WTC11 (cell line): Measurements from ENCODE around the gene NPEPPS. TPM values are rescaled to one million over a fixed set of nuclear protein-coding genes. Genes with fewer than 3 reads are reported as not detected.

Experiments
- ATAC-seq: fragments of 200-7000 bp; cut with Tn5 transposase; 2 replicates; pipeline ENCODE4 v1.10.0; 2021; ENCODE audit warnings: mild to moderate bottlenecking, moderate library complexity
- CTCF ChIA-PET: fragments of 300-600 bp; sonication (Branson Sonifier 250); formaldehyde crosslinking; loops from one replicate; lab custom pipeline; 2021; ENCODE audit warnings: antibody characterized with exemption; lab: Charles Lee
- POLR2A ChIA-PET: fragments of 350-600 bp; sonication (Branson Sonifier 250); formaldehyde crosslinking; loops from one replicate; lab custom pipeline; 2021; ENCODE audit warnings: antibody characterized with exemption; lab: Charles Lee
- DNase-seq: peaks from one replicate; pipeline ENCODE4 v3.0.0; 2021; ENCODE audit warnings: low spot score
- H3K27ac Mint-ChIP-seq: 2 replicates; pipeline ENCODE4 v1.8.0; 2021; ENCODE audit warnings: mixed read lengths
- H3K27me3 Mint-ChIP-seq: 2 replicates; pipeline ENCODE4 v1.8.0; 2021; ENCODE audit warnings: low read depth, mild to moderate bottlenecking, moderate library complexity, mixed read lengths
- H3K36me3 Mint-ChIP-seq: 2 replicates; pipeline ENCODE4 v1.8.0; 2021; ENCODE audit warnings: mixed read lengths
- H3K4me1 Mint-ChIP-seq: 2 replicates; pipeline ENCODE4 v1.8.0; 2022; ENCODE audit warnings: mixed read lengths
- H3K4me3 Mint-ChIP-seq: 2 replicates; pipeline ENCODE4 v1.8.0; 2021; ENCODE audit warnings: mild to moderate bottlenecking, moderate library complexity, mixed read lengths
- H3K9me3 Mint-ChIP-seq: 2 replicates; pipeline ENCODE4 v1.8.0; 2021; ENCODE audit warnings: mixed read lengths
- ELF4 ChIP-seq: sonication (generic); formaldehyde crosslinking; IDR thresholded peaks from 2 replicates; pipeline ENCODE4 v1.8.1; 2022; ENCODE audit warnings: low read depth, mild to moderate bottlenecking, moderate library complexity, missing genetic modification reagents
- GABPB1 ChIP-seq: sonication (generic); formaldehyde crosslinking; IDR thresholded peaks from 2 replicates; pipeline ENCODE4 v1.8.1; 2023; ENCODE audit warnings: mild to moderate bottlenecking, missing genetic modification reagents
- GRHL2 ChIP-seq: fragments of 250-450 bp; sonication (Bioruptor Pico); IDR thresholded peaks from 2 replicates; pipeline ENCODE4 v1.8.0; 2022; ENCODE audit warnings: mild to moderate bottlenecking, moderate library complexity; ENCODE audit not compliant: insufficient replicate concordance, severe bottlenecking
- JAZF1 ChIP-seq: fragments of 250-450 bp; sonication (Bioruptor Pico); IDR thresholded peaks from 2 replicates; pipeline ENCODE4 v1.9.0; 2021; ENCODE audit warnings: moderate library complexity, mild to moderate bottlenecking, inconsistent platforms
- JUN ChIP-seq: sonication (generic); formaldehyde crosslinking; IDR thresholded peaks from 2 replicates; pipeline ENCODE4 v1.8.0; 2023; ENCODE audit warnings: mild to moderate bottlenecking, missing genetic modification reagents
- MXD4 ChIP-seq: fragments of 250-450 bp; sonication (Bioruptor Pico); IDR thresholded peaks from 2 replicates; pipeline ENCODE4 v1.8.0; 2021; ENCODE audit warnings: mild to moderate bottlenecking, moderate library complexity, borderline replicate concordance
- MYBL2 ChIP-seq: sonication (generic); formaldehyde crosslinking; IDR thresholded peaks from 2 replicates; pipeline ENCODE4 v1.8.1; 2023; ENCODE audit warnings: mild to moderate bottlenecking, moderate library complexity, missing genetic modification reagents
- NFATC4 ChIP-seq: fragments of 250-450 bp; sonication (Bioruptor Pico); IDR thresholded peaks from 2 replicates; pipeline ENCODE4 v1.9.0; 2021; ENCODE audit warnings: mild to moderate bottlenecking
- PRRX2 ChIP-seq: fragments of 250-450 bp; sonication (Bioruptor Pico); IDR thresholded peaks from 2 replicates; pipeline ENCODE4 v1.8.0; 2021; ENCODE audit warnings: mild to moderate bottlenecking
- SMAD3 ChIP-seq: sonication (generic); formaldehyde crosslinking; IDR thresholded peaks from 2 replicates; pipeline ENCODE4 v1.8.0; 2022; ENCODE audit warnings: missing genetic modification reagents, mild to moderate bottlenecking, borderline replicate concordance
- SMAD4 ChIP-seq: sonication (generic); formaldehyde crosslinking; IDR thresholded peaks from 2 replicates; pipeline ENCODE4 v1.8.0; 2022; ENCODE audit warnings: mild to moderate bottlenecking, missing genetic modification reagents
- SOX15 ChIP-seq: fragments of 250-450 bp; sonication (Bioruptor Pico); IDR thresholded peaks from 2 replicates; pipeline ENCODE4 v1.9.0; 2021; ENCODE audit warnings: mild to moderate bottlenecking
- SP1 ChIP-seq: sonication (generic); formaldehyde crosslinking; conservative IDR thresholded peaks from 2 replicates; pipeline ENCODE4 v1.8.1; 2022; ENCODE audit warnings: missing genetic modification reagents
- TCF7 ChIP-seq: sonication (generic); formaldehyde crosslinking; IDR thresholded peaks from 2 replicates; pipeline ENCODE4 v1.8.0; 2022; ENCODE audit warnings: mild to moderate bottlenecking, low read depth, missing genetic modification reagents, moderate library complexity
- ZNF423 ChIP-seq: fragments of 250-450 bp; sonication (Bioruptor Pico); IDR thresholded peaks from 2 replicates; pipeline ENCODE4 v2.1.2; 2022; ENCODE audit warnings: mild to moderate bottlenecking, moderate library complexity
- total RNA-seq: library from RNA; stranded (reverse); gene quantifications from 3 replicates; pipeline ENCODE4 v1.2.3, GENCODE V29; 2021
- TF ChIP-seq, protein P1 (sequence below): sonication (generic); formaldehyde crosslinking; conservative IDR thresholded peaks from 2 replicates; pipeline ENCODE4 v1.8.1; 2022; ENCODE audit warnings: mild to moderate bottlenecking, missing genetic modification reagents
- TF ChIP-seq, protein P2 (sequence below): fragments of 250-450 bp; sonication (Bioruptor Pico); IDR thresholded peaks from 2 replicates; pipeline ENCODE4 v1.9.0; 2021; ENCODE audit warnings: mild to moderate bottlenecking
- TF ChIP-seq, protein P3 (sequence below): sonication (generic); formaldehyde crosslinking; IDR thresholded peaks from 2 replicates; pipeline ENCODE4 v1.8.0; 2022; ENCODE audit warnings: mild to moderate bottlenecking, missing genetic modification reagents
- TF ChIP-seq, protein P4 (sequence below): fragments of 250-450 bp; sonication (Bioruptor Pico); IDR thresholded peaks from 2 replicates; pipeline ENCODE4 v1.9.0; 2021; ENCODE audit warnings: moderate library complexity, mild to moderate bottlenecking, inconsistent platforms, borderline replicate concordance
- TF ChIP-seq, protein P5 (sequence below): sonication (generic); formaldehyde crosslinking; IDR thresholded peaks from 2 replicates; pipeline ENCODE4 v1.8.1; 2023; ENCODE audit warnings: mild to moderate bottlenecking, missing genetic modification reagents
- TF ChIP-seq, protein P6 (sequence below): fragments of 250-450 bp; sonication (Bioruptor Pico); IDR thresholded peaks from 2 replicates; pipeline ENCODE4 v1.8.0; 2021; ENCODE audit warnings: mild to moderate bottlenecking
- TF ChIP-seq, protein P7 (sequence below): fragments of 200-600 bp; IDR thresholded peaks from 2 replicates; pipeline ENCODE4 v1.8.0; 2022; ENCODE audit warnings: antibody characterized with exemption
- TF ChIP-seq, protein P8 (sequence below): sonication (generic); formaldehyde crosslinking; IDR thresholded peaks from 2 replicates; pipeline ENCODE4 v1.8.1; 2023; ENCODE audit warnings: mild to moderate bottlenecking, missing genetic modification reagents, moderate library complexity
- TF ChIP-seq, protein P9 (sequence below): sonication (generic); formaldehyde crosslinking; IDR thresholded peaks from 2 replicates; pipeline ENCODE4 v1.8.0; 2022; ENCODE audit warnings: mild to moderate bottlenecking, missing genetic modification reagents
- TF ChIP-seq, protein P10 (sequence below): sonication (generic); formaldehyde crosslinking; IDR thresholded peaks from 2 replicates; pipeline ENCODE4 v1.8.0; 2022; ENCODE audit warnings: mild to moderate bottlenecking, missing genetic modification reagents

NPEPPS gene
- total RNA-seq, 1 experiment from 2014 or later = 127 TPM

DNA sequence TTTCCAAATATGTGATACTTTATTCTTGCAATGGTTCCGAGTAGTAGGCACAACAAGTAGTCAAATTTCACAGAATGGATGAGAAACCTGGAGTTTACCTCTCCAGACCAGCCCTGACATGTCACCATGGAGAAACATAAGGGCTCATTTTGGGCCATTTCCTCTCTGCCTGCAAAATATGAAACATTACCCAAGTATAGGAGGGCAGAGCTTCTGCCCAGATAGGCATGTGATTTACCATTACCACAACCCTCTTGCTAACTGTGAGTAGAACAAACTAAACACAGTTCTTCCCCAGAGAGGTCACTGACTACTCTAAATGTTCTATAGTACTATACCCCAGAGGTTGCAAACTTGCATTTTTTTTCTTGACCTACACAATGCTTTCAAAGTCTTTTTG lies 103.1 kb downstream of the NPEPPS start:
- Mint-ChIP-seq H3K9me3 (no peaks in the 10 kb centered on the region), H3K4me3 (no peak overlapping the region), H3K4me1 (no peaks in the 10 kb centered on the region), H3K36me3 (peaks cover 4% of the 10 kb centered on the region), H3K27ac (no peak overlapping the region), H3K27me3 (no peaks in the 10 kb centered on the region)
- CTCF ChIA-PET = interaction anchor here (0.6 to 1.9 kb wide), 2 partner anchors 16 to 118 kb away, joined by 4 to 6 read pairs; no protein-coding TSS in a partner anchor
- ATAC-seq (no peak), DNase-seq (no peak)
- TF ChIP-seq, protein P1, sequence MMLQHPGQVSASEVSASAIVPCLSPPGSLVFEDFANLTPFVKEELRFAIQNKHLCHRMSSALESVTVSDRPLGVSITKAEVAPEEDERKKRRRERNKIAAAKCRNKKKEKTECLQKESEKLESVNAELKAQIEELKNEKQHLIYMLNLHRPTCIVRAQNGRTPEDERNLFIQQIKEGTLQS = no peak
- no peak for TF ChIP-seq GABPB1
- TF ChIP-seq JAZF1 (CRISPR knock-in tag) = no peak
- TF ChIP-seq, protein P2, sequence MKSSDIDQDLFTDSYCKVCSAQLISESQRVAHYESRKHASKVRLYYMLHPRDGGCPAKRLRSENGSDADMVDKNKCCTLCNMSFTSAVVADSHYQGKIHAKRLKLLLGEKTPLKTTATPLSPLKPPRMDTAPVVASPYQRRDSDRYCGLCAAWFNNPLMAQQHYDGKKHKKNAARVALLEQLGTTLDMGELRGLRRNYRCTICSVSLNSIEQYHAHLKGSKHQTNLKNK = no peak
- TF ChIP-seq MXD4 (CRISPR knock-in tag) = no peak
- TF ChIP-seq, protein P3, sequence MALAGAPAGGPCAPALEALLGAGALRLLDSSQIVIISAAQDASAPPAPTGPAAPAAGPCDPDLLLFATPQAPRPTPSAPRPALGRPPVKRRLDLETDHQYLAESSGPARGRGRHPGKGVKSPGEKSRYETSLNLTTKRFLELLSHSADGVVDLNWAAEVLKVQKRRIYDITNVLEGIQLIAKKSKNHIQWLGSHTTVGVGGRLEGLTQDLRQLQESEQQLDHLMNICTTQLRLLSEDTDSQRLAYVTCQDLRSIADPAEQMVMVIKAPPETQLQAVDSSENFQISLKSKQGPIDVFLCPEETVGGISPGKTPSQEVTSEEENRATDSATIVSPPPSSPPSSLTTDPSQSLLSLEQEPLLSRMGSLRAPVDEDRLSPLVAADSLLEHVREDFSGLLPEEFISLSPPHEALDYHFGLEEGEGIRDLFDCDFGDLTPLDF (CRISPR knock-in tag) = no peak
- no peak for TF ChIP-seq NFATC4
- TF ChIP-seq, protein P4, sequence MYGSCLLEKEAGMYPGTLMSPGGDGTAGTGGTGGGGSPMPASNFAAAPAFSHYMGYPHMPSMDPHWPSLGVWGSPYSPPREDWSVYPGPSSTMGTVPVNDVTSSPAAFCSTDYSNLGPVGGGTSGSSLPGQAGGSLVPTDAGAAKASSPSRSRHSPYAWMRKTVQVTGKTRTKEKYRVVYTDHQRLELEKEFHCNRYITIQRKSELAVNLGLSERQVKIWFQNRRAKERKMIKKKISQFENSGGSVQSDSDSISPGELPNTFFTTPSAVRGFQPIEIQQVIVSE (CRISPR knock-in tag) = no peak
- no peak for TF ChIP-seq SP1
- TF ChIP-seq SMAD3 (CRISPR knock-in tag) = no peak
- TF ChIP-seq, protein P5, sequence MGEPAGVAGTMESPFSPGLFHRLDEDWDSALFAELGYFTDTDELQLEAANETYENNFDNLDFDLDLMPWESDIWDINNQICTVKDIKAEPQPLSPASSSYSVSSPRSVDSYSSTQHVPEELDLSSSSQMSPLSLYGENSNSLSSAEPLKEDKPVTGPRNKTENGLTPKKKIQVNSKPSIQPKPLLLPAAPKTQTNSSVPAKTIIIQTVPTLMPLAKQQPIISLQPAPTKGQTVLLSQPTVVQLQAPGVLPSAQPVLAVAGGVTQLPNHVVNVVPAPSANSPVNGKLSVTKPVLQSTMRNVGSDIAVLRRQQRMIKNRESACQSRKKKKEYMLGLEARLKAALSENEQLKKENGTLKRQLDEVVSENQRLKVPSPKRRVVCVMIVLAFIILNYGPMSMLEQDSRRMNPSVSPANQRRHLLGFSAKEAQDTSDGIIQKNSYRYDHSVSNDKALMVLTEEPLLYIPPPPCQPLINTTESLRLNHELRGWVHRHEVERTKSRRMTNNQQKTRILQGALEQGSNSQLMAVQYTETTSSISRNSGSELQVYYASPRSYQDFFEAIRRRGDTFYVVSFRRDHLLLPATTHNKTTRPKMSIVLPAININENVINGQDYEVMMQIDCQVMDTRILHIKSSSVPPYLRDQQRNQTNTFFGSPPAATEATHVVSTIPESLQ (CRISPR knock-in tag) = no peak
- TF ChIP-seq, protein P6, sequence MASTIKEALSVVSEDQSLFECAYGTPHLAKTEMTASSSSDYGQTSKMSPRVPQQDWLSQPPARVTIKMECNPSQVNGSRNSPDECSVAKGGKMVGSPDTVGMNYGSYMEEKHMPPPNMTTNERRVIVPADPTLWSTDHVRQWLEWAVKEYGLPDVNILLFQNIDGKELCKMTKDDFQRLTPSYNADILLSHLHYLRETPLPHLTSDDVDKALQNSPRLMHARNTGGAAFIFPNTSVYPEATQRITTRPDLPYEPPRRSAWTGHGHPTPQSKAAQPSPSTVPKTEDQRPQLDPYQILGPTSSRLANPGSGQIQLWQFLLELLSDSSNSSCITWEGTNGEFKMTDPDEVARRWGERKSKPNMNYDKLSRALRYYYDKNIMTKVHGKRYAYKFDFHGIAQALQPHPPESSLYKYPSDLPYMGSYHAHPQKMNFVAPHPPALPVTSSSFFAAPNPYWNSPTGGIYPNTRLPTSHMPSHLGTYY (CRISPR knock-in tag) = no peak
- no peak for TF ChIP-seq TCF7 (CRISPR knock-in tag)
- TF ChIP-seq, protein P7, sequence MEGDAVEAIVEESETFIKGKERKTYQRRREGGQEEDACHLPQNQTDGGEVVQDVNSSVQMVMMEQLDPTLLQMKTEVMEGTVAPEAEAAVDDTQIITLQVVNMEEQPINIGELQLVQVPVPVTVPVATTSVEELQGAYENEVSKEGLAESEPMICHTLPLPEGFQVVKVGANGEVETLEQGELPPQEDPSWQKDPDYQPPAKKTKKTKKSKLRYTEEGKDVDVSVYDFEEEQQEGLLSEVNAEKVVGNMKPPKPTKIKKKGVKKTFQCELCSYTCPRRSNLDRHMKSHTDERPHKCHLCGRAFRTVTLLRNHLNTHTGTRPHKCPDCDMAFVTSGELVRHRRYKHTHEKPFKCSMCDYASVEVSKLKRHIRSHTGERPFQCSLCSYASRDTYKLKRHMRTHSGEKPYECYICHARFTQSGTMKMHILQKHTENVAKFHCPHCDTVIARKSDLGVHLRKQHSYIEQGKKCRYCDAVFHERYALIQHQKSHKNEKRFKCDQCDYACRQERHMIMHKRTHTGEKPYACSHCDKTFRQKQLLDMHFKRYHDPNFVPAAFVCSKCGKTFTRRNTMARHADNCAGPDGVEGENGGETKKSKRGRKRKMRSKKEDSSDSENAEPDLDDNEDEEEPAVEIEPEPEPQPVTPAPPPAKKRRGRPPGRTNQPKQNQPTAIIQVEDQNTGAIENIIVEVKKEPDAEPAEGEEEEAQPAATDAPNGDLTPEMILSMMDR = no peak
- POLR2A ChIA-PET = no interaction called here

DNA sequence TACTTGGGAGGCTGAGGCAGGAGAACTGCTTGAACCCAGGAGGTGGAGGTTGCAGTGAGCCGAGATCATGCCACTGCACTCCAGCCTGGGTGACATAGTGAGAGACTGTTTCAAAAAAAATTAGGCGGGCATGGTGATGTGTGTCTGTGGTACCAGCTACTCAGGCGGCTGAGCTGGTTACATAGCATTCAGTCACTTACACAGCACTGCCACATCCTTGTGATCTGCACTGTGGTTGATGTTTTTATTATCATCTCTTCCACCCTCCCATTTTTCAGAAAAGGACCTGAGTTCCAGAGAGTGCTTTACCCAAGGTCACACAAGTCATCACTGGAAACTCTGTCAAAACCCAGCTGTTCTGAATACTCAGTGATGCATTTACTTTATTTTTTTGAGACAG lies 104.0 kb downstream of the NPEPPS start:
- no peak overlapping the region for H3K27ac Mint-ChIP-seq
- H3K4me3 Mint-ChIP-seq = no peak overlapping the region
- no peak for ATAC-seq
- ChIA-PET POLR2A (no interaction called here), CTCF (interaction anchor here (1.9 kb wide), 1 partner anchor 17 kb away, joined by 6 read pairs; no protein-coding TSS in a partner anchor)
- H3K9me3 Mint-ChIP-seq = no peaks in the 10 kb centered on the region
- peaks cover 5% of the 10 kb centered on the region for H3K36me3 Mint-ChIP-seq
- no peak for DNase-seq
- H3K27me3 Mint-ChIP-seq = no peaks in the 10 kb centered on the region
- no peaks in the 10 kb centered on the region for H3K4me1 Mint-ChIP-seq
- TF ChIP-seq ZNF423 (CRISPR knock-in tag) (no peak), GRHL2 (no peak), SMAD4 (CRISPR knock-in tag) (no peak), JUN (CRISPR knock-in tag) (no peak), PRRX2 (CRISPR knock-in tag) (no peak), MYBL2 (CRISPR knock-in tag) (no peak), ELF4 (CRISPR knock-in tag) (no peak), SOX15 (CRISPR knock-in tag) (no peak)
- TF ChIP-seq, protein P8, sequence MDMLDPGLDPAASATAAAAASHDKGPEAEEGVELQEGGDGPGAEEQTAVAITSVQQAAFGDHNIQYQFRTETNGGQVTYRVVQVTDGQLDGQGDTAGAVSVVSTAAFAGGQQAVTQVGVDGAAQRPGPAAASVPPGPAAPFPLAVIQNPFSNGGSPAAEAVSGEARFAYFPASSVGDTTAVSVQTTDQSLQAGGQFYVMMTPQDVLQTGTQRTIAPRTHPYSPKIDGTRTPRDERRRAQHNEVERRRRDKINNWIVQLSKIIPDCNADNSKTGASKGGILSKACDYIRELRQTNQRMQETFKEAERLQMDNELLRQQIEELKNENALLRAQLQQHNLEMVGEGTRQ (CRISPR knock-in tag) = no peak
- TF ChIP-seq, protein P9, sequence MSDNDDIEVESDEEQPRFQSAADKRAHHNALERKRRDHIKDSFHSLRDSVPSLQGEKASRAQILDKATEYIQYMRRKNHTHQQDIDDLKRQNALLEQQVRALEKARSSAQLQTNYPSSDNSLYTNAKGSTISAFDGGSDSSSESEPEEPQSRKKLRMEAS (CRISPR knock-in tag) = no peak
- TF ChIP-seq, protein P10, sequence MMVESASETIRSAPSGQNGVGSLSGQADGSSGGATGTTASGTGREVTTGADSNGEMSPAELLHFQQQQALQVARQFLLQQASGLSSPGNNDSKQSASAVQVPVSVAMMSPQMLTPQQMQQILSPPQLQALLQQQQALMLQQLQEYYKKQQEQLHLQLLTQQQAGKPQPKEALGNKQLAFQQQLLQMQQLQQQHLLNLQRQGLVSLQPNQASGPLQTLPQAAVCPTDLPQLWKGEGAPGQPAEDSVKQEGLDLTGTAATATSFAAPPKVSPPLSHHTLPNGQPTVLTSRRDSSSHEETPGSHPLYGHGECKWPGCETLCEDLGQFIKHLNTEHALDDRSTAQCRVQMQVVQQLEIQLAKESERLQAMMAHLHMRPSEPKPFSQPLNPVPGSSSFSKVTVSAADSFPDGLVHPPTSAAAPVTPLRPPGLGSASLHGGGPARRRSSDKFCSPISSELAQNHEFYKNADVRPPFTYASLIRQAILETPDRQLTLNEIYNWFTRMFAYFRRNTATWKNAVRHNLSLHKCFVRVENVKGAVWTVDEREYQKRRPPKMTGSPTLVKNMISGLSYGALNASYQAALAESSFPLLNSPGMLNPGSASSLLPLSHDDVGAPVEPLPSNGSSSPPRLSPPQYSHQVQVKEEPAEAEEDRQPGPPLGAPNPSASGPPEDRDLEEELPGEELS (CRISPR knock-in tag) = no peak
